ENCODE data around the gene XRN1.
"Not testable (repeated sequence)": the region's sequence is repeated elsewhere in the genome, so short reads cannot be mapped to it uniquely, and the experiment has no call there.

The XRN1 gene

DNA sequence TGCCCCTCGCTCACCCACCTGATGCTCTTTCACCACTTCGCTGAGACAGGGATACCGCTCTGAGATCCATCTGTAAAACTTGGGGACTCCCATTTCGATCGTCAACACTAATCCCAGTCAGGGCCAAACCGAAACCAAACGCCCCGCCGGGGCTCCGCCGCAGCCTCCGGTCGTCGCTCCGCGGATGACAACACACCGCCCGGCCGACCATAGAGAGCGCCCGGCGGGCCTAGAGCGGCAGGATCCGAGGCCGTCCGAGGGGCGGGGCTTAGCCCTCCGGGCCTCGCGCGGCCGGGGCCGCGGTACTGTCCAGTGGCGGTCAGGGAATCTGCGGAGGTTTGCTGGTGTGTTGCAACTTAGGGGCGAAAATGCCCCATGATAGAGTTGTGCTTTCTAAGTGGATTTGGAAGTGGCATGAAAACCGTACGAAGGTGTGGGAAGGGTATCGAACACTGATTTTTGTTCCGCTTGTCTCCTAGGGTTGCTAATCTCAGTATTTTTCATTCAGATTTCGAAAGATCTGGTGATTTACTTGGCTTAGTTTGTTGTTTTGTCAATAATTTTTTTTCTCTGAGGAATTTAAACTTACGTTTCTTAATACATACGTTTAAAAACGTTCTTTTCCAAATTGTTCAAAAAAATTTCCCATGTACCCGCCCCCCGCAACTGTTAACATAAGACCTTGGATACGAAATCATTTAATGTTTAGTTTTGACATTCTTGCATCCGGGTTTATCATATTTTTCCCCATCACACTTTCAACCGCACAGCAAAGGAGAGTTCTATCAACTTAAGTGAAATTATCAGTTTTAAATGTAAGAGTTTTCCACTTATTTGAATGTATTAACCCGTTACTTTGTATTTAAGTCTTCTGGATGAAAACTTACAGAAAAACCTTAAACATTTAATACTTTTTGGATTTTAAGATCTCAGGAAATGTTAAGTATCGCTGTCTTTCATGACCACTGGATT lies at the start of gene XRN1:
TSS of gene XRN1 (minus strand) at position 186 of the 972 bp plus-strand sequence. CDS start at position 93, 93 bp downstream.
- peak; percentile 96 for DNase-seq

- no peak for DNase-seq
These were observed 47.3 kb upstream of the XRN1 start for GRCh38 chr3:142495103-142495502.

- no peak for DNase-seq
These were observed 44.3 kb upstream of the XRN1 start for GRCh38 chr3:142492184-142492583.

DNA sequence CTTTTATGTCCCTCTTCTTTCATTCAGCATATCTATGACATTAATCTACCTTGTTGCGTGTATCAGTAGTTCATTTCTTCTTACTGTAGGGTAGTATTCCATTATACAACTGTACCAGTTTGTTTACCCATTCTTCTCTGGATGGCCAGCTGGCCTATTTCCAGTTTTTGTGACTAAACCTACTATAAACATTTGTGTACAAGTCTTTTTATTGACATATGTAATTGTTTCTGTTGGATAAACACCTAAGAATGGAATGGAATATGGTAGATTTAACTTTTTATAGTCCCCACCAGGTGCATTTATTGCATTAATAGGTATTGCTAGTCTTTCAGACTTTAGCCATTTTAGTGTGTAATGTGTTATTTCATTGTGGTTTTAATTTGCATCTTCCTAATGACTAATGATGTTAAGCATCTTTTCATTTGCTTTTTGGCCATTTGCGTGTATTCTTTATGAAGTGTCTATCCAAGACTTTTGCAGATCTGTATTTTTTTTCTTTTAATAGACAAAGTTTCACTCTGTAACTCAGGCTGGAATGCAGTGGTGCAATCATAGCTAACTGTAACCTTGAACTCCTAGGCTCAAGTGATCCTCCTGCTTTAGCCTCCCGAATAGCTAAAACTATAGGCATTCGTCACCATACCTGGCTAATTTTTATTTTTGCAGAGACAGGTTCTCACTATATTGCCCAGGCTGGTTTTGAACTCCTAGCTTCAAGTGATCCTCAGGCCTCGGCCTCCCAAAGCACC lies 41.9 kb upstream of the XRN1 start:
- peak; percentile 52 for DNase-seq

GRCh38 chr3:142484912-142485435 lies 37.1 kb upstream of the XRN1 start:
- no peak for DNase-seq

DNA sequence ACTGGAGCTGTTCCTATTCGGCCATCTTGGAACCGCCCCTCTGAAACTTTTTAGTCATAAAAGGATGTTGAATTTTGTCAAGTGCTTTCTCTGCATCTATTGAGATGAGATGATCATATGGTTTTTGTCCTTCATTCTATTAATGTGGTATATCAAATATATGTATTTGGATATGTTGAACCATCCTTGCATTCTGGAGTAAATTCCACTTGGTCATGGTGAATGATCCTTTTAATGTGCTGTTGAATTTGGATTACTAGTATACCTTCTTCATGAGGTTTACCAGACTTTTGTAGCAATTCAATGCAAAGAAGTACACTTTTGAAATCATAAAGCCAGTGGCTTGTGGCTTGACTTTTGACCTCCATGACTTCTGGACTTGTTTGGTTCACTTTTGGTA lies 33.4 kb upstream of the XRN1 start:
- no peak for DNase-seq

- no peak for DNase-seq
These were observed 23.0 kb upstream of the XRN1 start for GRCh38 chr3:142470826-142471225.

GRCh38 chr3:142468456-142468855 lies 20.6 kb upstream of the XRN1 start:
- DNase-seq: no peak

DNA sequence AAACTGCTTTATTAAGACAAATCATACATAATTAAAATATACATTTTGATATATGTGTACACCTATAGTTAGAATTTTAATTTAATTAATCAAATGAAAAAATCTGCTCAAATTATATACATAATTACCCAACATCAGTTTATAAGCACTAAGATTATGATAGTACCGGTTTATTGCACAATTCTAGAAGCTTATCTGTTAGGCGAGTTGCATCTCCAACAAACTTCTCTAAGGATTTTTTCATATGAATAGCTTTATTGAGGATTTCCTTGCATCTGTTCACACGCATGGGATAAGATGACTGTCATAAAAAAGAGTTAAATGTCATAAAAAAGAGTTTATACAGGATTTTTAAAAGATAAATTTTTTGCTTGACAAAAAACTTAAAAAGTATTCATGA lies 19.9 kb upstream of the XRN1 start:
- no peak for DNase-seq

DNA sequence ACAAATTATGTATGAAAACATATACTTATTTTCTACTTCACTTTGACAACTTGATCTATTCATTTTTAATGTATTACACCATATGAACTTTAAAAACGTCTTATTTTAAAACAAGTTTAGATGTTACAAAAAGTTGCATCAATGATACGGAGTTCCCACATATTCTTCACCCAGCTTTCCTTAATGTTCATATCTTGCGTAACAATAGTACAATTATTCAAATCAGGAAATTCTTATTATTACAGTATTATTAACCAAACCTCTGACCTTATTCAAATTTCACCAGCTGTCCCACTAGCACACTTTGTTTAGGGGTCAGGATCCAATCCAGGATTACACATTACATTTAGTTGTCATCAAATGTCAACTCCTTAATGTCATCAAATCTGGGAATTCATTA lies 12.9 kb upstream of the XRN1 start:
- DNase-seq: no peak

DNA sequence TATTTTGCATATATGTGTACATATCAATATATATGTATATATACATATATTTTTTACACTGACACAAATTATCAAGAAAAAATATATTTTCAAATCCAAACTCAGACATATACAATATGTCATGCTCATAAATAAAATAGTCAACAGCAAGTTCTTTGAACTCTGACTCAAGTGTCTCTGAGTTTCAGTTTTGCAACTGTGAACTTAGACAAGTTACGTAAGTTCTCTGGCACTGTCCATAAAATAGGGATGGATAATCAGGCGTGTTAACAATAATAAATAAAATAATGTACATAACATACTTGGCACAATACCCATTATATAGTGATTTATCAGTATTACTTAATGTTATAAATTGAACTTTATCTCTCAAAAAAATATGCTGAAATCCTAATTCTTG lies 12.1 kb upstream of the XRN1 start:
- no peak for DNase-seq

GRCh38 chr3:142459096-142459495 lies 11.3 kb upstream of the XRN1 start:
- DNase-seq: no peak

- DNase-seq: no peak
These were observed 3.0 kb upstream of the XRN1 start for GRCh38 chr3:142450881-142451280.

- DNase-seq: no peak
These were observed 2.4 kb upstream of the XRN1 start for GRCh38 chr3:142450189-142450588.

DNA sequence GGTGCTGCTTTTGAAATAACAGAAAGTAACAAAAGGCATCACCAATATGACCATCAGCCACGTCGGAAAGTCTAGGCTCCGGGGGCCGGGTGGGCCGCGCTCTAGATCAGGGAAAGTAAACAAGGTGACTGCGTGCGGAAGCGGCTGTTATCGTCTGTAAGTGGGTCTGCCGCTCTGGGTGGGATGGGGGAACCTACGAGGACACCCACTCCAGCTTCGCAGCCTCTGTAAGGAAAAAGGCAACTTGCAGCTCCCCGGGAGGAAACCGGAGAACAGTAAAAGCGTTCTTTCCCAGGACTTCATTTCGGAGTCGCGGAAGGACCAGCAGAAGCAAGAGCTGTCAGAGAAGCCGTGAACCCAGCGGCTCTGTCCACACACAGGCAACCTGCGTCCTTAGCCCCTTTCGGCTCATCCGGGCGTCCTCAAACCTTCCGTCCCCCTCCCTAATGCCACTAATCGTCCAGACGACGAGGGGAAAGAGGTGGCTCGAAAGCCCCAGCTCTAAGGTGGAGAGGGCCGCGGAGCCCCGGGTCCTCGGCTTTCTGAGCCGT lies 461 bp downstream of the XRN1 start:
- peak; percentile 60 for DNase-seq

GRCh38 chr3:142445816-142446254 lies 2.0 kb downstream of the XRN1 start:
- DNase-seq: no peak

DNA sequence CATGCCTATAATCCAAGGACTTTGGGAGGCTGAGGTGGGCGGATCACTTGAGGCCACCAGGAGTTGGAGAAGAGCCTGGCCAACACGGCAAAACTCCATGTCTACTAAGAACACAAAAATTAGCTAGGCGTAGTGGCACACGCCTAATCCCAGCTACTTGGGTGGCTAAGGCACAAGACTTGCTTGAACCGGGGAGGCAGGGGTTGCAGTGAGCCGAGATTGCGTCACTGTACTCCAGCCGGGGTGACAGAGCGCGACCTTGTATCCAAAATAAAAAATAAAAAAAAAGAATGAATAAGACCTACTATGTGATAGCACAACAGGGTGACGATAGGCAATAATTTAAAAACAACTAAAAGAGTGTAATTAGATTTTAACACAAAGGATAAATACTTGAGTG lies 3.5 kb downstream of the XRN1 start:
- no peak for DNase-seq

- not testable (repeated sequence) for DNase-seq
These were observed 4.8 kb downstream of the XRN1 start for GRCh38 chr3:142443060-142443459.

DNA sequence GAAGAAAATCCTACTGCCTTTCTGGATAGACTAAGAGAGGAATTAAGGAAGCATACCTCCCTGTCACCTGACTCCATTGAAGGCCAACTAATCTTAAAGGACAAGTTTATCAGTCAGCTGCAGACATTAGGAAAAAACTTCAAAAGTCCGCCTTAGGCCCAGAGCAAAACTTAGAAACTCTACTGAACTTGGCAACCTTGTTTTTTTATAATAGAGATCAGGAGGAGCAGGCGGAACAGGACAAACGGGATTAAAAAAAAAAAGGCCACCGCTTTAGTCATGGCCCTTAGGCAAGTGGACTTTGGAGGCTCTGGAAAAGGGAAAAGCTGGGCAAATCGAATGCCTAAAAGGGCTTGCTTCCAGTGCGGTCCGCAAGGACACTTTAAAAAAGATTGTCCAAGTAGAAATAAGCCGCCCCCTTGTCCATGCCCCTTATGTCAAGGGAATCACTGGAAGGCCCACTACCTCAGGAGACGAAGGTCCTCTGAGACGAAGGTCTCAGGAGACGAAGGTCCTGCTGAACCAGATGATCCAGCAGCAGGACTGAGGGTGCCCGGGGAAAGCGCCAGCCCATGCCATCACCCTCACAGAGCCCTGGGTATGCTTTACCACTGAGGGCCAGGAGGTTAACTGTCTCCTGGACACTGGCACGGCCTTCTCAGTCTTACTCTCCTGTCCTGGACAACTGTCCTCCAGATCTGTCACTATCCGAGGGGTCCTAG lies 8.2 kb downstream of the XRN1 start:
- DNase-seq: not testable (repeated sequence)

GRCh38 chr3:142438096-142438495 lies 9.7 kb downstream of the XRN1 start:
- not testable (repeated sequence) for DNase-seq

DNA sequence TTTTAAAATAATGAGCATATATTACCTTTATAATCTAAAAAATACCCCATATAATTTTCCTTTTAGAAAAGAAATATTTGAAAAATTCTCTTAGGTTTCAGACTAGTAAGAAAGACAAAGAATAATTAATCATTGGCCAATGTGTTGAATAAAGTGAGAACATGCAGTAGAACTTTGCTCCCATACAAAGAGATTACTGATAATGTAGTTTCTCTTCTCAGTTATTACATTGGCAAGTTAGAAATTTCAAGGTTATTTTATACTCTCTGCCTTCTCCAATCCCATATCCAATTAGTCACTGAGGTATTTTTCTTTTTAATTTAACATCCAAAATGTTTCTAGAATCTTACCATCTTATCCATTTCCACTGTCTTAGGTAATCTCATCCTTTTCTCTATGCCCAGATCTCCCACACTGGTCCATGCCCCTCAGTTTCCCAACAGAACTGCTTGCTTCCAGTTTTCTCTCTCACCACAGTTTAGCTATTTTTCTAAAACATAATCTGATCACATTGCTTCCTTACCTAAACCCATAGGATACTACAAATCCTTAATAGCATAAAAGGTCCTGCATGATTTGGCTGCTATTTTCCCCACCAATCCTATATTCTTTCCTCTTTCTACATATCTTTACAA lies 10.8 kb downstream of the XRN1 start:
- DNase-seq: no peak

- no peak for DNase-seq
These were observed 13.3 kb downstream of the XRN1 start for GRCh38 chr3:142434503-142434902.

Measured in DMS53 (cell line).